Natural killer cell treated with Interleukin-12 subunit alpha and Interleukin-12 subunit beta and Interleukin-15 and Interleukin-18, amount 100 ng/mL, for 72 hours (primary cell): ENCODE measurements around the gene ACTG1. TPM values are rescaled to one million over a fixed set of nuclear protein-coding genes. Genes with fewer than 3 reads are reported as not detected.
A peak's percentile ranks its signal among the peaks of the same experiment; 100 is the strongest.

Experiments
- ATAC-seq, 2 donors: fragments of 150-1000 bp; cut with Tn5 transposase in 1 of 2; sonication (Bioruptor Pico), chemical (Tn5 transposase) in 1 of 2; 2 replicates each; pipeline ENCODE4 v1.10.0; 2021
- DNase-seq: peaks from one replicate; pipeline ENCODE4 v3.0.0; 2022; ENCODE audit warnings: low spot score
- H3K27ac Mint-ChIP-seq, 2 donors: 1 replicate in 1 of 2; 2 replicates in 1 of 2; pipeline ENCODE4 v1.8.0; 2022; ENCODE audit warnings: mixed read lengths in 2 of 2, mild to moderate bottlenecking in 1 of 2, moderate library complexity in 1 of 2
- H3K27me3 Mint-ChIP-seq, 2 donors: 1 replicate in 1 of 2; 2 replicates in 1 of 2; pipeline ENCODE4 v1.8.0; 2022; ENCODE audit warnings: mixed read lengths in 2 of 2
- H3K36me3 Mint-ChIP-seq: one replicate; pipeline ENCODE4 v1.8.0; 2022; ENCODE audit warnings: mixed read lengths
- H3K4me1 Mint-ChIP-seq, 2 donors: 1 replicate in 1 of 2; 2 replicates in 1 of 2; pipeline ENCODE4 v1.8.0; 2022; ENCODE audit warnings: low read depth in 2 of 2, mixed read lengths in 2 of 2, mild to moderate bottlenecking in 1 of 2
- H3K4me3 Mint-ChIP-seq: one replicate; pipeline ENCODE4 v1.8.0; 2022; ENCODE audit warnings: mixed read lengths
- H3K9me3 Mint-ChIP-seq: 2 replicates; pipeline ENCODE4 v1.8.0; 2022; ENCODE audit warnings: mixed read lengths
- total RNA-seq, 2 donors: library from RNA; stranded (reverse); gene quantifications; one replicate each; pipeline ENCODE4 v1.2.3, GENCODE V29; 2022

Gene ACTG1
- total RNA-seq, 2 donors from 2014 or later: 4,962 to 5,145 TPM

DNA sequence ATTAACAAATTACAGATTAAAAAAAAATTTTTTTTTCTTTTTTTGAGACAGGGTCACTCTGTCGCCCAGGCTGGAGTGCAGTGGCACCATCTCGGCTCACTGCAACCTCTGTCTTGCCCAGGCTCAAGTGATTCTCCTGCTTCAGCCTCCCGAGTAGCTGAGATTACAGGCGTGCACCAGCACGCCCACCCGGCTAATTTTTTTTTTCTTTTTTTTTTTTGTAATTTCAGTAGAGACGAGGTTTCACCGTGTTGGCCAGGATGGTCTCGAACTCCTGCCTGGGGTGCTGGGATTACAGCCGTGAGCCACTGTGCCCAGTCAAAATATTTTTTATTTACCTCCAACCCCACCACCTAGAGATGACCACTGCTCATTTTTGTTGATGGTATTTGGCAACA lies 25.5 kb downstream of the ACTG1 start:
- no peak for DNase-seq
- ATAC-seq: no peak
- Mint-ChIP-seq H3K4me1 (peaks cover 0 to 12% of the 10 kb centered on the region in 2 donors), H3K27me3 (peaks cover 7 to 12% of the 10 kb centered on the region in 2 donors), H3K36me3 (no peaks in the 10 kb centered on the region), H3K9me3 (no peaks in the 10 kb centered on the region), H3K4me3 (no peak overlapping the region), H3K27ac (no peak overlapping the region)

DNA sequence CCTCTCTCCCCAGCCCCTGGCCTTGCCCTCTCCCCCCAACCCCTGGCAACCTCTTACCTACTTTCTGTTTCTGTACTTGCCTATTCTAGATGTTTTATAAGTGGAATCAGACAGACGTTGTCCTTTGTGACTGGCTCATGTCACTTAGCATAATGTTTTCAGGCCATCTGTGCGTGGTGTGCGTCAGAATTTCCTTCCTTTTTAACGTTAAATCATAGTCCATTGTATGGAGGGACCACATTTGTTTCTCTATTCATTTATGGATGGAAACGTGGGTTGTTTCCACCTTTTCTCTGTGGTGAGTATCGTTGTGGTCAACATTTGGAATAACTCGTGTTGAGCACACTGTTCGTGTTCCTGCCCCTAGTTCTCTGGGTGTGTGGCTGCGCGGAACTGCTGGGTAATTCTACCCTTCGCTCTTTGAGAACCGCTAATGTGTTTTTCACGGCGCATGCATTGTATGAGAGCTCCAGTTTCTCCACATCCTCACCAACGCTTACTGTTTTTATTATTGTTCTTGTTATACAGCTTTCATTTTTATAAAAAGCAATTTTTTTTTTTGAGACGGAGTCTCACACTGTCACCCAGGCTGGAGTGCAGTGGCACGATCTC lies 26.3 kb downstream of the ACTG1 start:
- DNase-seq (no peak), ATAC-seq (no peak)
- Mint-ChIP-seq H3K27ac (peak overlapping the region in 1 of 2 donors; percentile 1), H3K9me3 (no peaks in the 10 kb centered on the region), H3K36me3 (no peaks in the 10 kb centered on the region), H3K4me1 (peaks cover 0 to 15% of the 10 kb centered on the region in 2 donors), H3K27me3 (peaks cover 7 to 12% of the 10 kb centered on the region in 2 donors), H3K4me3 (peak overlapping the region; percentile 8)

DNA sequence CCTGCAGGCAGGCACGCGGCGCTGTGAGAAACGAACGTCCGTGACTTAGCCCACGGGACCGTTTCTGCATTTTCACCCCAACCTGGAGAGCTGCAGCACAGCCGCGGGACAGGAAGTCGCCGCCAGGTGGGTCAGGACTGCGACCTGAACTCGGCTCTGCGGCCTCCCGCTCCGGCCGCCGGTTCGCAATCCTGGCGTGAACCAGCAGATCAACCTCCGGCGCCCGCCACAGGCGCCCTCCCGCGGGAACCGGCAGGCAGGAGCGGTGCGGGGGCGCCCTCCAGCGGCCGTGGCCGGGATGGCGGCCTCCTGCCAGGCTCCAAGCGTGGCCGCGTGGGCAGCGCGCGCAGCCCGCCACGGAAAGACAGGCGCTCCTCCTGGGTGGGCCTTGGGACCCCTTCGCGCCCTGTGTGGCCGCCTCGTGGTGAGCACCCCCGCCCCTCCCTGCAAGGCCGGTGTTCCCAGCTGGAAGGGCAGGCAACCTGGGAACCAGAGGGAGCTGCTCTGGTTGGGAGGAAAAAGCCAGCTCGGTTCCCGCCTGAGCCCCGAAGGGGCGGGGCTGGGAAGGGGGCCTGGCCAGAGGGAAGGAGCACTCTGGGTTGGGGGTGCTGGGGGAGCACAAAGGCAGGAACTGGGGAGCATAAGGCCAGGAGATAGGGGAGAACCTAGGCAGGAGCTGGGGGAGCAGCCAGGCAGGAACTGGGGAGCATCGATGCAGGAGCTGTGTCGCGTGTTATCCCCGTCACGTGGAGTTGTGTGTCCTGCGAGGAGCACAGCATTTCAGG lies 28.2 kb downstream of the ACTG1 start:
- no peaks in the 10 kb centered on the region for H3K9me3 Mint-ChIP-seq

DNA sequence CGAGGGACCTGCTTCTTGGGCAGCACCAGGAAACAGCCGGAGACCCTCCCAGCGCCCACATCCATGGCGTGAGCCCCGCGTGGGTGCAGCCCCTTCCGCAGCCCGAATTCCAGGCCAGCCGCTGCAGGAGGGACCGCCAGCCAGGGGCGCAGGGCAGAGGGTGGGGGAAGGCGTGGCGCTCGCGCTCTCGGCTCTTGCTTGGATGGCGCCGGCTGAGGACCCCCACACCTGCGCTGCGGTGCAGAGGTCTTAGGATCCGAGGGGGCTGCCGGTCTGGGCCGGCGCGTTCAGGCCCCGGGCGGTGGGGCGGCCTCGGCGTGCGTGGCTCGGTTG lies 28.8 kb downstream of the ACTG1 start:
- Mint-ChIP-seq H3K9me3 (no peaks in the 10 kb centered on the region), H3K27ac (no peak overlapping the region), H3K4me3 (no peak overlapping the region), H3K4me1 (peaks cover 0 to 12% of the 10 kb centered on the region in 2 donors), H3K27me3 (peaks cover 14 to 18% of the 10 kb centered on the region in 2 donors), H3K36me3 (no peaks in the 10 kb centered on the region)
- ATAC-seq: no peak
- DNase-seq: no peak

More for the DNA sequence above, 28.2 kb downstream of the ACTG1 start:
- H3K4me3 Mint-ChIP-seq: no peak overlapping the region
- DNase-seq: peak; percentile 88
- H3K4me1 Mint-ChIP-seq: peaks cover 0 to 12% of the 10 kb centered on the region in 2 donors
- no peaks in the 10 kb centered on the region for H3K36me3 Mint-ChIP-seq
- peak; percentile 82 to 83 for ATAC-seq
- no peak overlapping the region for H3K27ac Mint-ChIP-seq
- H3K27me3 Mint-ChIP-seq: peaks cover 14 to 17% of the 10 kb centered on the region in 2 donors

DNA sequence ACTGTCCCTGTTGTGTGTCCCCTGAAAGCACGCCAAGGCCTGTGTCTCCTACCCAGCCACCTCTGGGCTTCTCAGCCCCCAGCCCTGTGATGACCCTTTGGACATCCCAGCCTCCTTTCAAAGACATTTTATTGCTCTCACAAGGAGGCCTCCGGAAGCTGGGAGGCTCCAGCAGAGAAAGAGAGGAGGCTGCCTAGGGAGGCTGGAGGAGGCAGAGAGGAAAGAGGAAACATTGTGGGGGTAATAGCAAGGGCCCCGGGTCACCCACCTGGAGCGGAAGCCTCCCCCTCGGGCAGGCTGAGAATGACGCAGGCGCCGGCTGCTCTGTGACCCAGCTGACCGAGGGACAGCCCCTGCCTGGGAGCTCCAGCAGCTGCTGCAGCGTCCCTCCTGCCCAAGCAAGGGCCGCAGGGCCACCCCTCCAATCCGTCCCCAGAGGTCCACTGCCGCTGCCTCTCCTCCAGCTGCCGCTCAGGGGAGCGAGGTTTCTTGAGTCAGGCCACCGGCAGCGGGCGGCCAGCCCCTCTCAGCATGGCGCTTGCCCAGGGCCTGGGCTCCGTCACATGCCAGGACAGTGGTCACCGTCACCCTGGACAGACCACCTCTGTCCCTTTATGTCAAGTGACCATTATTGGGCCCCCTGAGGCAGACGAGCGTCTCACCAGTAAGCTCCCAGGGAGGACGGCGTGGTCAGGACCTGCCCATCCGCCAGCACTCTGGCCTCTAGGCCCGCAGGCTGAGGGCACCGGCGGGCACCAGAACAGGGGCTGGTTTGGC lies 29.3 kb downstream of the ACTG1 start:
- no peak for ATAC-seq
- no peaks in the 10 kb centered on the region for H3K9me3 Mint-ChIP-seq
- DNase-seq: no peak
- H3K36me3 Mint-ChIP-seq: no peaks in the 10 kb centered on the region
- H3K4me1 Mint-ChIP-seq: peaks cover 0 to 12% of the 10 kb centered on the region in 2 donors
- H3K4me3 Mint-ChIP-seq: peak overlapping the region; percentile 44
- peaks cover 14 to 18% of the 10 kb centered on the region in 2 donors for H3K27me3 Mint-ChIP-seq
- H3K27ac Mint-ChIP-seq: no peak overlapping the region

DNA sequence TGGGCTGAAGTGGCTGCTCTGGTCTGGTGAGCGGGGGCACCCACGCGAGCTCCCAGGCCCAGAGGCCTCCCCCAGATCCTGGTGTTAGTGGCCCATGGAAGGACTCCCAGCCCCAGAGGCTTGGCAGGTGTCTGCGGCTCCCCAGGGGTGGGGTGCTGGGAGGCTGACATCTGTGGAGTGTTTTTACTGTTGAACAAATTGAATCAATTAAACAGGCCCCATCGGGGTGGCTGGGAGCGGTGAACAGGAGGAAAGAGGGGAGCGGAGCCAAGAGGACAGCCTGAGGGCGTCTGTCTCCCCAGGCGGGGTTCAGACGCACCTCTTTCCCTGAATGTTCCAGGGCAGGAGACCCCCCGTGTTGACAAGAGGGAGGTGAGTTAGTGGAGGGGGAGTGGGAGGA lies 29.9 kb downstream of the ACTG1 start:
- Mint-ChIP-seq H3K4me3 (peak overlapping the region; percentile 44), H3K4me1 (peaks cover 0 to 12% of the 10 kb centered on the region in 2 donors)

DNA sequence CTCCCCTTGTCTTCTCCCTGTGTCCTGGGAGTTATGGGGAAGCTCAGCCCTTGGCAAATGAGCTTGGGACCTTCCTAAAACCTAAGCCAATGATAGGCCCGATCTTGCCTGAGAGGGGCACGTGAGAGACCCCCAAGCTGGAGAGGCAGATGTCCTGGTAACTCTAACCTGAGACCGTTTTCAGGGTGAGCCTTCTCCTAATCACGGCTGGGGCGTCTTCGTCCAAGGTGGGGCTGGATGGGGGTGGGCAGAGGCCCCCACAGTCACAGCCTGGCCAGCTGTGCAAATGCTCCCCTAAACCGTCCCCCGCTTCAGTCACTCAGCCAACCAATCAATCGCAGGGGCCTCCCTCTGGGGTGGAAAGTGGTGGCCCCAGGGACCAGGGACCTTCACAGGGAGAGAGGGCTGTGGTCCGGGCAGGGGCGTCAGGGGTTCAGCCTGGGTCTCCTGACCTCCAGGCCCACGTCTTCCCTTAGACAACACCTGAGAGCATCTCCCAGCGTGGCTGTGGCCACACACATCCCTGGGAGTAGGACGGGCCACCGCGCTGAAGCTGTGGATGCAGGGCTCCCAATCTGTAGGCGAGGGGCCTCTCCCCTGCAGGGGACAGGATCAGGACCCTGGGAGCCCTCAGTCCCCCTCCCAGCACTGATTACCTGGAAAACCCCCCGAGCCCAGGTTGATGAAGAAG lies 30.6 kb downstream of the ACTG1 start:
- peaks cover 14 to 18% of the 10 kb centered on the region in 2 donors for H3K27me3 Mint-ChIP-seq
- DNase-seq: no peak
- no peak for ATAC-seq

More for the DNA sequence above, 29.9 kb downstream of the ACTG1 start:
- DNase-seq (no peak), ATAC-seq (no peak)
- H3K27ac Mint-ChIP-seq: no peak overlapping the region
- no peaks in the 10 kb centered on the region for H3K9me3 Mint-ChIP-seq
- H3K36me3 Mint-ChIP-seq: no peaks in the 10 kb centered on the region
- H3K27me3 Mint-ChIP-seq: peaks cover 14 to 18% of the 10 kb centered on the region in 2 donors

DNA sequence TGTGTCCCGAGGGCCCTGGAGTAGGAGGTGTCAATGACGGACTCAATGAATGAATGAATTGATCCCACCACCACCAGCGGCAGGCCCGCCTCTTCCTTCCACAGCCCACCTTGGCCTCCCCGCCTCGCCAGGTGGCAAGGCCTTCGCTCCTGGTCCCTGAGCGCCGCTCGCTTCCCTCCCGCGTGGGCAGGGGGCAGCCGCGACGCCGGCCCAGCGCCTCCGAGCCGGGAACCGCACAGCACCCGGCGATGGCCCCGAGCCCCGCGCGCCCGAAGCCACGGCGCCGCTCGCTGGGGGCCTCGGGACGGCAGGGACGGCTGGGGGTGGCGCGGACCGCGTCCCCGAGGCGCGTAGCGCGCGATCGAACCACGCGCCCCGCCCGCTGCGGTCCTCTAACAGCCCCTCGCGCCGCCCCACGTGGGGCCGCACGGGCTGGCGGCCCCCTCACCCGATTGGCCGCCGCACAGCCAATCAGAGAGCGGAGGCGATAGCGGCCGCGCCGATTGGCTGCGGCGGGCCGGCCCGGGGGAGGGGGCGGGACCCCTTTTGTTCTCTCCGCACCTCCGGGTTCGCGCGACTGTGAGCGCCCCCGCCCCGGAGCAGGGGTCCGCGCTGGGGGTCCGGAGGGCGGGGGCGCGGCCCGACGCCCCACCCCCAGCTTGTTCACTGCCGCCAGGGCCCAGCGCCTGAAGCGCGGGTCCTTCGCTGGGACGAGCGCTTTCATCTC lies 31.4 kb downstream of the ACTG1 start:
- Mint-ChIP-seq H3K9me3 (no peaks in the 10 kb centered on the region), H3K27ac (peak overlapping the region in 1 of 2 donors; percentile 35), H3K27me3 (peaks cover 11 to 17% of the 10 kb centered on the region in 2 donors), H3K36me3 (no peaks in the 10 kb centered on the region), H3K4me1 (peaks cover 0 to 11% of the 10 kb centered on the region in 2 donors), H3K4me3 (peak overlapping the region; percentile 41)
- DNase-seq: peak; percentile 81
- peak; percentile 72 to 88 for ATAC-seq

More for the DNA sequence above, 30.6 kb downstream of the ACTG1 start:
- Mint-ChIP-seq H3K4me3 (peak overlapping the region; percentile 44), H3K36me3 (no peaks in the 10 kb centered on the region), H3K9me3 (no peaks in the 10 kb centered on the region), H3K4me1 (peaks cover 0 to 12% of the 10 kb centered on the region in 2 donors), H3K27ac (no peak overlapping the region)

DNA sequence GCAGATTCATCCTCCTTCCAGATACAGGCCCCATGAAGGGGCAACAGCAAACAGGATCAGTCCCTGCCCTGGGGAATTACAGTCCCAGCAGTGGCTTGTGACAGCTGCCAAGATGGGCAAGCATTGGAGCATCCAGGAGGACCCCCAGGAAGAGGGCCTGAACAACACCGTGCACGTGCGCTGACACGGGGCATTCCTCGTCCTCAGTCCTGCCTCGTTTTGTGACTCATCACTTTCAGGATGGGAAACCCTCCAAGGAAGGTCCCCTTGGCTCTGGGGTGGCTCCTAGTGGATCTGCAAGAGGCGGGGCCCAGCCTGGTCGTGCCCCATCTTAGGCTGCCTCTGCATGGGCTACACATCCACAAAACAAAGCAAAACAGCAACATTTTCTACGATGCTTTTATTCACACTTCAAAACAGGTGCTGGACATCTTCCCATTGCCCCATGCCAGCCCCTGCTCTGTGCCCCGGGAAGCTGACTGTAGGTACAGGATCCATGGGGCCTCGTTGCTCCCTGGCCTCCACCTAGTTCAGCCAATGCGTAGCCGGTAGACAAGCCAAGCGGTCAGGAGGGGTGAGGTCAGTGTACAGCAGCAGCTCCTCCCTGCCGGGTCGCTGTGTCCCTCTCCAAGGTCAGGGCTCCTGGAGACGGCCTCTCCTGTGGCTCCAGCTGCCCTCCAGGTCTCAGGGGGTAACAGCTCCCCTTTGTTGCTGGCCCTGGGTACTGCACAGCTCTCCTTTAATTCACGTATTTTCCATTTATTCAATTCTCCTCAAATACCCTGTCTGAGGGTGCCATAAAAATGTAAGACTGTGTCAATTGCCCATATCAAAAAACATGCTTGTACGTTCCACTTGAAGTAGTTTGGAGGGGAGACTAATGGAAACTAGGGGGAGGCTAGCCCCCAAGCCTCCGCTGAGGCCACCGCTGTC lies 32.2 kb downstream of the ACTG1 start:
- H3K27ac Mint-ChIP-seq: peak overlapping the region; percentile 15 to 35
- no peaks in the 10 kb centered on the region for H3K36me3 Mint-ChIP-seq
- DNase-seq (no peak), ATAC-seq (no peak)
- H3K27me3 Mint-ChIP-seq: peaks cover 7 to 15% of the 10 kb centered on the region in 2 donors
- no peaks in the 10 kb centered on the region for H3K9me3 Mint-ChIP-seq
- peaks cover 0 to 9% of the 10 kb centered on the region in 2 donors for H3K4me1 Mint-ChIP-seq
- H3K4me3 Mint-ChIP-seq: no peak overlapping the region

DNA sequence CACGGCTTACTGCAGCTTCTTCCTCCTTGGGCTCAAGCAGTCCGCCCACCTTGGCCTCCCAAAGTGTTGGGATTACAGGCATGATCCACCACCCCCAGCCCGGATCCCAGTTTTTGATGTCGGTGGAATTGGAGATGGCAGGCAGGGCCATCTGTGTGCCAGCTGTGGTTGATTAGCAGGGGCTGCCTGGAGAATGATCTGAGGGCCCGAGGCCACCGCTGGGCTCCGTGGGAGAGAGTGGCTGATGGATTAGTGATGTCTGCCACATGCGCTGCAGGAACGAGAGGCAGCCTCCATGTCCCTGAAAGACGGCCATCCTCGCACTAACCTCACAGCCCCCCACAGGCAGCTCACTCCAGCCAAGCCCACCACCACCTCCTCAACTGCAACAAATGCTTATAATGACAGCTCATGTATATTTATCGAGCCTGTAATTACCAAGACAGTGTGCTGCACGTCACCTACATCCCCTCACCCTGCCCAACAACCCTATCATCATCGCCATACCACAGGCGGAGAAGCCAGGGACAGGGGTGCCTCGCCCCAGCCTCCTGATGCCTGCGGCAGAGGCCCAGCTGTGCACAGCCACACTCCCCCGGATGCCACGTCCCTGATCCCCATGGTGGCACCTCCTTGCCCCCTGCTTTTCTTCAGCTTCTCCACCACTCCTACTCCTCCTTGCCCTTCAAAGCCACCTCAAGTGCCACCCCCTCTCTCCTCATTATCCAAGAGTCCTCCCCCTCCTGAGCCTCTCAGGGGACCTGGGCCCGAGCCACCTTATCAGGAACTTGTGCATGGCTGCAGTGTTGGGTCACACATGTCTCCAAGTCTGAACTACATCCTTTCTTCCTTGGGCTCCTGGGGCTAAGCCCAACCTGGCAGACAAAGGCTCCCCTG lies 33.2 kb downstream of the ACTG1 start:
- H3K27ac Mint-ChIP-seq: peak overlapping the region in 1 of 2 donors; percentile 15
- no peaks in the 10 kb centered on the region for H3K36me3 Mint-ChIP-seq
- DNase-seq (no peak), ATAC-seq (no peak)
- H3K9me3 Mint-ChIP-seq: no peaks in the 10 kb centered on the region
- peaks cover 7 to 15% of the 10 kb centered on the region in 2 donors for H3K27me3 Mint-ChIP-seq
- H3K4me1 Mint-ChIP-seq: peaks cover 0 to 9% of the 10 kb centered on the region in 2 donors
- no peak overlapping the region for H3K4me3 Mint-ChIP-seq

DNA sequence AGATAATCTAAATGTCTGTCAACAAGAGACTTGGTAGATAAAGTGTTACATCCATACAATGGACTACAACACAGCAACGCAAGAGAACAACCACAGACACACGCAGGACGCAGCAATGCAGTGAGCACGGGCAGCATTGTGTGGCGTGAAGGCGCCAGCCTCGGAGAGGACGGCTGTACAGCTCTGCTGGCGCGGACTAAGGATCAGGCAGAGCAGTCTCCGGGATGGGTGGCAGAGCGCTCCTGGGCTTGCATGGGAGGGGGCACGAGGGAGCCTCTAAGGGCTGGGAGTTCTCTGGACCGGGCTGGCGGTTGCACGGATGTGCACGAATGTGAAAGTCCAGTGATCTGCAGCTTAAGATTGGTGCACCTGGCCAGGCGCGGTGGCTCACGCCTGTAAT lies 34.5 kb downstream of the ACTG1 start:
- no peaks in the 10 kb centered on the region for H3K36me3 Mint-ChIP-seq
- H3K27me3 Mint-ChIP-seq: peaks cover 7 to 15% of the 10 kb centered on the region in 2 donors
- ATAC-seq (no peak), DNase-seq (no peak)
- H3K27ac Mint-ChIP-seq: no peak overlapping the region
- H3K4me1 Mint-ChIP-seq: peaks cover 0 to 9% of the 10 kb centered on the region in 2 donors
- H3K9me3 Mint-ChIP-seq: no peaks in the 10 kb centered on the region
- no peak overlapping the region for H3K4me3 Mint-ChIP-seq
